HG03520 (cell line): ENCODE data around the gene KRT8.

Experiments used
- ATAC-seq: cut with Tn5 transposase; IDR thresholded peaks from one replicate; pipeline ENCODE4 v1.9.1; 2021; ENCODE audit warnings: mild to moderate bottlenecking, moderate library complexity; ENCODE audit not compliant: unreplicated experiment

The KRT8 gene

DNA sequence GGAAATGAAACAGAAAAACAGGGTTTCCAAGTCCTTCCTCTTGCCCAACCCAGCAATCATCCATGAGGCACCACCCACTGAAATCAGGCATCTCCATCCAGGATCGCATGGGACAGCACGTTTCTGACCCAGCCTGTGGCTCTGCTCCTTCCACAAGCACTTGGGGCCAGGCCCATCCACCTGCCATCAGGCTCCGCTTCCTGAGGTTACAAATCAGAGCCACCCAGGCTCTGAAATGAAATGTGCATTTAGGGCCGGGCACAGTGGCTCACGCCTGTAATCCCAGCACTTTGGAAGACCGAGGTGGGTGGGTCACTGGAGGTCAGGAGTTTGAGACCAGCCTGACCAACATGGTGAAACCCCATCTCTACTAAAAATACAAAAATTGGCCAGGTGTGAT lies 55.4 kb downstream of the KRT8 start:
- ATAC-seq: no peak

- no peak for ATAC-seq
These were observed 56.1 kb downstream of the KRT8 start, which contains the start of gene KRT78 for GRCh38 chr12:52848661-52849255. TSS of gene KRT78 (minus strand) at chr12:52848994. CDS start at chr12:52848930, 64 bp downstream.

GRCh38 chr12:52847335-52848102 lies 57.4 kb downstream of the KRT8 start:
- ATAC-seq: no peak
